Measurements from ENCODE around the gene SGK1.
"Not testable (repeated sequence)": the region's sequence is repeated elsewhere in the genome, so short reads cannot be mapped to it uniquely, and the experiment has no call there.

SGK1 gene

GRCh38 chr6:134223796-134224420, 94.0 kb downstream of the SGK1 start:
- no peak for DNase-seq (ENCODE audit: low read depth)

GRCh38 chr6:134221250-134221649, 96.7 kb downstream of the SGK1 start:
- DNase-seq (ENCODE audit: low read depth) = no peak

- DNase-seq (ENCODE audit: low read depth) = no peak
These were observed 100.1 kb downstream of the SGK1 start for GRCh38 chr6:134217798-134218140.

GRCh38 chr6:134217105-134217797, 100.7 kb downstream of the SGK1 start:
- DNase-seq (ENCODE audit: low read depth) = no peak

- no peak for DNase-seq (ENCODE audit: low read depth)
These were observed 101.5 kb downstream of the SGK1 start for GRCh38 chr6:134216301-134217010.

GRCh38 chr6:134213410-134213809, 104.5 kb downstream of the SGK1 start:
- DNase-seq (ENCODE audit: low read depth) = not testable (repeated sequence)

GRCh38 chr6:134211297-134211696, 106.6 kb downstream of the SGK1 start:
- DNase-seq (ENCODE audit: low read depth) = no peak

GRCh38 chr6:134207421-134207820, 110.5 kb downstream of the SGK1 start:
- no peak for DNase-seq (ENCODE audit: low read depth)

GRCh38 chr6:134205366-134205765, 112.5 kb downstream of the SGK1 start:
- DNase-seq (ENCODE audit: low read depth) = no peak

GRCh38 chr6:134204759-134205158, 113.2 kb downstream of the SGK1 start:
- not testable (repeated sequence) for DNase-seq (ENCODE audit: low read depth)

GRCh38 chr6:134204031-134204430, 113.9 kb downstream of the SGK1 start:
- DNase-seq (ENCODE audit: low read depth) = no peak

GRCh38 chr6:134201716-134202115, 116.2 kb downstream of the SGK1 start:
- no peak for DNase-seq (ENCODE audit: low read depth)

- DNase-seq (ENCODE audit: low read depth) = no peak
These were observed 117.9 kb downstream of the SGK1 start for GRCh38 chr6:134199848-134200606.

- no peak for DNase-seq (ENCODE audit: low read depth)
These were observed 119.8 kb downstream of the SGK1 start for GRCh38 chr6:134198093-134198492.

GRCh38 chr6:134197685-134198084, 120.2 kb downstream of the SGK1 start:
- not testable (repeated sequence) for DNase-seq (ENCODE audit: low read depth)

- no peak for DNase-seq (ENCODE audit: low read depth)
These were observed 121.2 kb downstream of the SGK1 start for GRCh38 chr6:134196568-134197193.

GRCh38 chr6:134195985-134196384, 121.9 kb downstream of the SGK1 start:
- no peak for DNase-seq (ENCODE audit: low read depth)

- no peak for DNase-seq (ENCODE audit: low read depth)
These were observed 122.6 kb downstream of the SGK1 start for GRCh38 chr6:134195164-134195906.

- no peak for DNase-seq (ENCODE audit: low read depth)
These were observed 124.1 kb downstream of the SGK1 start for GRCh38 chr6:134193536-134194498.

- DNase-seq (ENCODE audit: low read depth) = not testable (repeated sequence)
These were observed 125.3 kb downstream of the SGK1 start for GRCh38 chr6:134192609-134193008.

Data from activated T-cell treated with anti-CD3 and anti-CD28 coated beads for 24 hours (primary cell).